Lung (tissue), 12 donors: ENCODE data around the gene NCBP3. TPM values are rescaled to one million over a fixed set of nuclear protein-coding genes. Genes with fewer than 3 reads are reported as not detected.

Experiments
- ATAC-seq: fragments of 200-7000 bp; cut with Tn5 transposase; one replicate; pipeline ENCODE4 v1.9.1; 2020; ENCODE audit warnings: moderate number of reproducible peaks; ENCODE audit not compliant: insufficient read depth, low FRiP score
- DNase-seq, 3 donors: peaks; one replicate each; pipeline ENCODE4 v3.0.0-alpha.2; 2013 to 2017
- H3K27ac ChIP-seq, 2 donors: one replicate each; pipeline ENCODE4 v1.5.1; 2013; ENCODE audit warnings: mild to moderate bottlenecking in 2 of 2, moderate library complexity in 2 of 2, control low read depth in 1 of 2, inconsistent platforms in 1 of 2, low read depth in 1 of 2, low read length in 1 of 2
- H3K27me3 ChIP-seq, 3 donors: one replicate each; pipeline ENCODE4 v1.5.1; 2013; ENCODE audit warnings: low read length in 2 of 3; ENCODE audit not compliant: control insufficient read depth in 3 of 3, insufficient read depth in 3 of 3
- H3K36me3 ChIP-seq, 4 donors: one replicate each; pipeline ENCODE4 v1.5.1; 2013; ENCODE audit warnings: low read length in 4 of 4, mild to moderate bottlenecking in 1 of 4, moderate library complexity in 1 of 4; ENCODE audit not compliant: control insufficient read depth in 4 of 4, insufficient read depth in 4 of 4
- H3K4me1 ChIP-seq, 5 donors: one replicate each; pipeline ENCODE4 v1.5.1; 2013; ENCODE audit warnings: low read length in 5 of 5, mild to moderate bottlenecking in 2 of 5, moderate library complexity in 1 of 5; ENCODE audit not compliant: control insufficient read depth in 5 of 5, insufficient read depth in 5 of 5
- H3K4me3 ChIP-seq: one replicate; pipeline ENCODE4 v1.5.1; 2013; ENCODE audit warnings: mild to moderate bottlenecking, control low read depth, moderate library complexity
- H3K9ac ChIP-seq, 2 donors: one replicate each; pipeline ENCODE4 v1.5.1; 2013; ENCODE audit warnings: low read length in 2 of 2, control low read depth in 1 of 2; ENCODE audit not compliant: insufficient read depth in 1 of 2
- H3K9me3 ChIP-seq, 4 donors: one replicate each; pipeline ENCODE4 v1.5.1; 2013; ENCODE audit warnings: low read length in 3 of 4, mild to moderate bottlenecking in 1 of 4, moderate library complexity in 1 of 4; ENCODE audit not compliant: control insufficient read depth in 4 of 4, insufficient read depth in 3 of 4
- WGBS, 2 donors: extraction: QIAGEN DNeasy Blood & Tissue Kit; methylation state at CpG; one replicate each; pipeline ENCODE4 v1.1.7; 2013; 5-methylcytosine and 5-hydroxymethylcytosine counted together
- polyA plus RNA-seq, 2 donors: library from polyadenylated mRNA; stranded (reverse); fragments of 200-250 nt; gene quantifications; one replicate each; pipeline ENCODE4 v1.2.1, GENCODE V29; 2013
- total RNA-seq, 2 donors: library from RNA; depleted of rRNA in 1 of 2; stranded (reverse); fragments of >200 nt in 1 of 2; gene quantifications; one replicate each; pipeline ENCODE4 v1.2.1, GENCODE V29; 2014 to 2021
- TF ChIP-seq, protein P1 (sequence below): IDR thresholded peaks from 2 replicates; pipeline ENCODE4 v1.5.1; 2012; ENCODE audit warnings: mild to moderate bottlenecking; ENCODE audit errors: control extremely low read depth, extremely low read depth
- donor health status: control.
- donor health status: control.
- donor health status: Bipolar disorder and iron deficiency.
- donor health status: healthy.
- donor health status: DM: yes; HTN: yes; CAD: no.

The NCBP3 gene
- total and polyA plus RNA-seq, 4 donors: 15.9 to 49.4 (median 26.0) TPM

GRCh38 chr17:3838206-3838605 is 7.8 kb downstream of the NCBP3 start:
- peaks cover 0 to 10% (median 0%) of the 10 kb centered on the region in 5 donors for H3K4me1 ChIP-seq
- no peaks in the 10 kb centered on the region for H3K27me3 ChIP-seq
- H3K9ac ChIP-seq: no peak overlapping the region
- no peak overlapping the region for H3K27ac ChIP-seq
- H3K36me3 ChIP-seq: peaks cover 12 to 47% (median 29%) of the 10 kb centered on the region in 4 donors
- no peak for DNase-seq
- H3K4me3 ChIP-seq: no peak overlapping the region
- no peak for ATAC-seq
- TF ChIP-seq, protein P1, sequence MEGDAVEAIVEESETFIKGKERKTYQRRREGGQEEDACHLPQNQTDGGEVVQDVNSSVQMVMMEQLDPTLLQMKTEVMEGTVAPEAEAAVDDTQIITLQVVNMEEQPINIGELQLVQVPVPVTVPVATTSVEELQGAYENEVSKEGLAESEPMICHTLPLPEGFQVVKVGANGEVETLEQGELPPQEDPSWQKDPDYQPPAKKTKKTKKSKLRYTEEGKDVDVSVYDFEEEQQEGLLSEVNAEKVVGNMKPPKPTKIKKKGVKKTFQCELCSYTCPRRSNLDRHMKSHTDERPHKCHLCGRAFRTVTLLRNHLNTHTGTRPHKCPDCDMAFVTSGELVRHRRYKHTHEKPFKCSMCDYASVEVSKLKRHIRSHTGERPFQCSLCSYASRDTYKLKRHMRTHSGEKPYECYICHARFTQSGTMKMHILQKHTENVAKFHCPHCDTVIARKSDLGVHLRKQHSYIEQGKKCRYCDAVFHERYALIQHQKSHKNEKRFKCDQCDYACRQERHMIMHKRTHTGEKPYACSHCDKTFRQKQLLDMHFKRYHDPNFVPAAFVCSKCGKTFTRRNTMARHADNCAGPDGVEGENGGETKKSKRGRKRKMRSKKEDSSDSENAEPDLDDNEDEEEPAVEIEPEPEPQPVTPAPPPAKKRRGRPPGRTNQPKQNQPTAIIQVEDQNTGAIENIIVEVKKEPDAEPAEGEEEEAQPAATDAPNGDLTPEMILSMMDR: no peak
- WGBS, 2 donors: 87 to 91% methylated on average over 12 of the region's 12 CpGs
- no peaks in the 10 kb centered on the region for H3K9me3 ChIP-seq

DNA sequence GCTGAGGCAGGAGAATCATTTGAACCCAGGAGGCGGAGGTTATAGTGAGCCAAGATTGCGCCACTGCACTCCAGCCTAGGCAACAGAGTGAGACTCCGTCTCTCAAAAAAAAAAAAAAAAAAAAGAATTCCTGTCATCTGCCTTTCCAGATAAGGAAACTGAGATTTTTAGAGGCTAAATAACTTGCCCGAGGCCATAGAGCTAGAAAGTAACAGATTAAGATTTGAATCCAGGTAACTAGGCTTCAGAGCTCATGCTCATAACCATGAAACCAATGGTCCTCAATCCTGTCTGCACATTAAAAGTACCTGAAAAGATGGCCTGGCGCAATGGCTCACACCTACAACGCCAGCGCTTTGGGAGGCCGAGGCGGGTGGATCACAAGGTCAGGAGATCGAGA is 9.5 kb downstream of the NCBP3 start:
- no peak overlapping the region for H3K4me3 ChIP-seq
- no peaks in the 10 kb centered on the region for H3K27me3 ChIP-seq
- no peak for DNase-seq
- H3K36me3 ChIP-seq: peaks cover 15 to 43% (median 26%) of the 10 kb centered on the region in 4 donors
- H3K9ac ChIP-seq: no peak overlapping the region
- H3K9me3 ChIP-seq: no peaks in the 10 kb centered on the region
- TF ChIP-seq, protein P1: no peak
- WGBS, 2 donors: 81 to 91% methylated on average over 9 to 10 of the region's 10 CpGs
- peaks cover 0 to 10% (median 0%) of the 10 kb centered on the region in 5 donors for H3K4me1 ChIP-seq
- H3K27ac ChIP-seq: no peak overlapping the region
- no peak for ATAC-seq

GRCh38 chr17:3835410-3836229 is 10.4 kb downstream of the NCBP3 start:
- Histone ChIP-seq H3K36me3 (peaks cover 15 to 43% (median 26%) of the 10 kb centered on the region in 4 donors), H3K27ac (peak overlapping the region in 1 of 2 donors; percentile 82), H3K4me3 (no peak overlapping the region), H3K9me3 (no peaks in the 10 kb centered on the region), H3K9ac (no peak overlapping the region), H3K4me1 (peaks cover 0 to 10% (median 0%) of the 10 kb centered on the region in 5 donors), H3K27me3 (no peaks in the 10 kb centered on the region)
- no peak for DNase-seq
- no peak for ATAC-seq
- TF ChIP-seq, protein P1: no peak
- 45 to 77% methylated on average over 14 of the region's 14 CpGs for WGBS, 2 donors
